Dedifferentiated amniotic fluid mesenchymal stem cell (primary cell): Measurements from ENCODE around the gene NOTCH1.
A peak's percentile ranks its signal among the peaks of the same experiment; 100 is the strongest.
"Not testable (repeated sequence)": the region's sequence is repeated elsewhere in the genome, so short reads cannot be mapped to it uniquely, and the experiment has no call there.

Source experiments
- DNase-seq: peaks from one replicate; pipeline ENCODE4 v3.0.0-alpha.2; 2016; ENCODE audit errors: extremely low spot score

Gene NOTCH1

GRCh38 chr9:136564379-136564988 lies 18.6 kb upstream of the NOTCH1 start:
- no peak for DNase-seq

- DNase-seq = no peak
These were observed 17.9 kb upstream of the NOTCH1 start for GRCh38 chr9:136563646-136564325.

GRCh38 chr9:136562746-136563495 lies 17.1 kb upstream of the NOTCH1 start:
- DNase-seq = no peak

- no peak for DNase-seq
These were observed 15.9 kb upstream of the NOTCH1 start for GRCh38 chr9:136561779-136562178.

GRCh38 chr9:136560586-136560985 lies 14.7 kb upstream of the NOTCH1 start:
- DNase-seq = no peak

GRCh38 chr9:136559371-136559770 lies 13.5 kb upstream of the NOTCH1 start:
- not testable (repeated sequence) for DNase-seq

- DNase-seq = not testable (repeated sequence)
These were observed 13.0 kb upstream of the NOTCH1 start for GRCh38 chr9:136558846-136559245.

- DNase-seq = no peak
These were observed 12.5 kb upstream of the NOTCH1 start for GRCh38 chr9:136558373-136558772.

- DNase-seq = no peak
These were observed 11.2 kb upstream of the NOTCH1 start for GRCh38 chr9:136557036-136557435.

- no peak for DNase-seq
These were observed 10.3 kb upstream of the NOTCH1 start for GRCh38 chr9:136556166-136556565.

GRCh38 chr9:136554870-136555269 lies 9.0 kb upstream of the NOTCH1 start:
- no peak for DNase-seq

- DNase-seq = no peak
These were observed 7.7 kb upstream of the NOTCH1 start for GRCh38 chr9:136553581-136553980.

- peak; percentile 89 for DNase-seq
These were observed 6.4 kb upstream of the NOTCH1 start for GRCh38 chr9:136552117-136552703.

- peak; percentile 74 for DNase-seq
These were observed 5.7 kb upstream of the NOTCH1 start for GRCh38 chr9:136551401-136552116.

GRCh38 chr9:136550439-136551289 lies 4.8 kb upstream of the NOTCH1 start:
- DNase-seq = no peak

GRCh38 chr9:136549010-136549980 lies 3.4 kb upstream of the NOTCH1 start:
- no peak for DNase-seq

GRCh38 chr9:136547508-136548215 lies 1.8 kb upstream of the NOTCH1 start:
- DNase-seq = no peak

- DNase-seq = no peak
These were observed 1.1 kb upstream of the NOTCH1 start for GRCh38 chr9:136546697-136547501.

GRCh38 chr9:136545692-136545964 lies 220 bp downstream of the NOTCH1 start:
- no peak for DNase-seq
